ENCODE measurements around the gene TIAM1. TPM values are rescaled to one million over a fixed set of nuclear protein-coding genes. Genes with fewer than 3 reads are reported as not detected.

The TIAM1 gene
- total RNA-seq, 1 donor from 2014 or later: 23.3 TPM

GRCh38 chr21:31382060-31382459 lies 38.0 kb upstream of the TIAM1 start:
- no peak overlapping the region for H3K27ac Mint-ChIP-seq (ENCODE audit: unreplicated experiment)

GRCh38 chr21:31376301-31376700 lies 32.2 kb upstream of the TIAM1 start:
- TF ChIP-seq, protein P1, sequence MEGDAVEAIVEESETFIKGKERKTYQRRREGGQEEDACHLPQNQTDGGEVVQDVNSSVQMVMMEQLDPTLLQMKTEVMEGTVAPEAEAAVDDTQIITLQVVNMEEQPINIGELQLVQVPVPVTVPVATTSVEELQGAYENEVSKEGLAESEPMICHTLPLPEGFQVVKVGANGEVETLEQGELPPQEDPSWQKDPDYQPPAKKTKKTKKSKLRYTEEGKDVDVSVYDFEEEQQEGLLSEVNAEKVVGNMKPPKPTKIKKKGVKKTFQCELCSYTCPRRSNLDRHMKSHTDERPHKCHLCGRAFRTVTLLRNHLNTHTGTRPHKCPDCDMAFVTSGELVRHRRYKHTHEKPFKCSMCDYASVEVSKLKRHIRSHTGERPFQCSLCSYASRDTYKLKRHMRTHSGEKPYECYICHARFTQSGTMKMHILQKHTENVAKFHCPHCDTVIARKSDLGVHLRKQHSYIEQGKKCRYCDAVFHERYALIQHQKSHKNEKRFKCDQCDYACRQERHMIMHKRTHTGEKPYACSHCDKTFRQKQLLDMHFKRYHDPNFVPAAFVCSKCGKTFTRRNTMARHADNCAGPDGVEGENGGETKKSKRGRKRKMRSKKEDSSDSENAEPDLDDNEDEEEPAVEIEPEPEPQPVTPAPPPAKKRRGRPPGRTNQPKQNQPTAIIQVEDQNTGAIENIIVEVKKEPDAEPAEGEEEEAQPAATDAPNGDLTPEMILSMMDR (IDR thresholded peaks at IDR 0.05; ENCODE audit: partially characterized antibody, unreplicated experiment): no peak
- no peaks in the 10 kb centered on the region for H3K36me3 Mint-ChIP-seq (ENCODE audit: unreplicated experiment)
- H3K9me3 Mint-ChIP-seq (ENCODE audit: unreplicated experiment): no peaks in the 10 kb centered on the region
- DNase-seq: no peak
- peaks cover 6% of the 10 kb centered on the region for H3K4me1 Mint-ChIP-seq (ENCODE audit: low read depth, unreplicated experiment)
- no peaks in the 10 kb centered on the region for H3K27me3 Mint-ChIP-seq (ENCODE audit: unreplicated experiment)
- no peak overlapping the region for H3K4me3 Mint-ChIP-seq (ENCODE audit: unreplicated experiment)
- H3K27ac Mint-ChIP-seq (ENCODE audit: unreplicated experiment): no peak overlapping the region

More at GRCh38 chr21:31382060-31382459, 38.0 kb upstream of the TIAM1 start:
- peaks cover 2% of the 10 kb centered on the region for H3K27me3 Mint-ChIP-seq (ENCODE audit: unreplicated experiment)
- no peak for DNase-seq
- no peak overlapping the region for H3K4me3 Mint-ChIP-seq (ENCODE audit: unreplicated experiment)
- H3K36me3 Mint-ChIP-seq (ENCODE audit: unreplicated experiment): no peaks in the 10 kb centered on the region
- TF ChIP-seq, protein P1 (IDR thresholded peaks at IDR 0.05; ENCODE audit: partially characterized antibody, unreplicated experiment): no peak
- no peaks in the 10 kb centered on the region for H3K9me3 Mint-ChIP-seq (ENCODE audit: unreplicated experiment)
- peaks cover 1% of the 10 kb centered on the region for H3K4me1 Mint-ChIP-seq (ENCODE audit: low read depth, unreplicated experiment)

DNA sequence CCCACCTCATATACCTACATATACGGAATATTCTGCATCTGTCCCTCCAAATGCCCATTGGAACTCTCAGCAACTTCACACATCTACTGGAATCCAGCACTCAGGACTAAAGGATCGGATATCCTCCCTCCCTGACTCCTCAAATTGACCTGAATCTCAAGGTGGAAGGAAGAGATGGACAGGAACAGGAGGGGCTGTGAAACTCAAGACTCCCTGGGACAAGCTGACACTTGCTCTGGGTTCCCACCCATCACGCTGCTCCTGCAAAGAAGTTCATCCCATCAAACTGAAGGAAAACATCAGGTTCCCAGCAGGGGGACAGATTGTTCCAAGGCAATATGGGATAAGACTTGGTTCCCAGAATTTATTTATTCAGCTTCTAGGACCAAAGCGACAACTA lies 30.3 kb upstream of the TIAM1 start:
- peaks cover 6% of the 10 kb centered on the region for H3K4me1 Mint-ChIP-seq (ENCODE audit: low read depth, unreplicated experiment)
- H3K9me3 Mint-ChIP-seq (ENCODE audit: unreplicated experiment): no peaks in the 10 kb centered on the region
- no peak for DNase-seq
- no peaks in the 10 kb centered on the region for H3K27me3 Mint-ChIP-seq (ENCODE audit: unreplicated experiment)
- H3K36me3 Mint-ChIP-seq (ENCODE audit: unreplicated experiment): no peaks in the 10 kb centered on the region
- TF ChIP-seq, protein P1 (IDR thresholded peaks at IDR 0.05; ENCODE audit: partially characterized antibody, unreplicated experiment): no peak
- H3K27ac Mint-ChIP-seq (ENCODE audit: unreplicated experiment): no peak overlapping the region
- H3K4me3 Mint-ChIP-seq (ENCODE audit: unreplicated experiment): no peak overlapping the region

GRCh38 chr21:31372471-31372765 lies 28.4 kb upstream of the TIAM1 start:
- H3K36me3 Mint-ChIP-seq (ENCODE audit: unreplicated experiment): no peaks in the 10 kb centered on the region
- H3K4me1 Mint-ChIP-seq (ENCODE audit: low read depth, unreplicated experiment): peaks cover 12% of the 10 kb centered on the region
- TF ChIP-seq, protein P1 (IDR thresholded peaks at IDR 0.05; ENCODE audit: partially characterized antibody, unreplicated experiment): no peak
- no peak for DNase-seq
- no peaks in the 10 kb centered on the region for H3K27me3 Mint-ChIP-seq (ENCODE audit: unreplicated experiment)
- H3K9me3 Mint-ChIP-seq (ENCODE audit: unreplicated experiment): no peaks in the 10 kb centered on the region
- H3K27ac Mint-ChIP-seq (ENCODE audit: unreplicated experiment): no peak overlapping the region
- H3K4me3 Mint-ChIP-seq (ENCODE audit: unreplicated experiment): no peak overlapping the region

DNA sequence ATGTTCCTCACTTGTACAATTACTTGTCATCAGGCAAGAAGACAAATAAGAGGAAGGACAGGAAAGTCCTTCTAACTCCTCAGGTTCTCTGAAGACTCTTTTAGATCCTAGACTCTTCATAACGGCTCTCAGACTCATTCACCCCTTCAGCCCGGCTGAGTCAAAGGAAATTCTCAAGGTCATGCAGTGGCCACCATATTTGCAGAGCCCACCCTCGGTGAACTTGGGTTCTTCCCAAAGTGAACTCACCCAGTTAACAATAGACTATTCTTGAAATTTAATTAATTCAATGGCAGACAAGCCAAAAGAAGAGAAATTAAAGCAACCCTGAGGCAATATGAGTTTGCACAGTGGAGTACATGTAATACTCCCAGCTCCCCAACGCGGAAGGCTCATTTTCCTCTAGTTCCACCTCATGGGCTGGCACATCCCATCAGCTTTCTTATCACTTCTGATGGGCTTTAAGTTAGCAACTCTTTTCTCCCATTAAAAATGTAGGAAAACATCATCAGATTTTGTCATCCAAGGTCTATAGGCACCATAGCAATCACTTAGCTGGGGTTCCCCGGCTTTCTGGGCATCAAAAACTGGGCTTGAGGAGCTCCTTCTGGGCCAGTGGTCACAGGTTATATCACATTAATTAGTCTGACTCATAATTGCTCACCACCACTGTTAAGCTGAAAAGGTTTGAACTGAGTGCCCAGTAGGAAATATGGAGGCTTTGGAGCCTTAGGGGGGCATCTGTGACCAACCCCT lies 27.8 kb upstream of the TIAM1 start:
- Mint-ChIP-seq H3K36me3 (ENCODE audit: unreplicated experiment) (no peaks in the 10 kb centered on the region), H3K4me1 (ENCODE audit: low read depth, unreplicated experiment) (peaks cover 12% of the 10 kb centered on the region), H3K9me3 (ENCODE audit: unreplicated experiment) (no peaks in the 10 kb centered on the region), H3K27me3 (ENCODE audit: unreplicated experiment) (no peaks in the 10 kb centered on the region), H3K4me3 (ENCODE audit: unreplicated experiment) (no peak overlapping the region), H3K27ac (ENCODE audit: unreplicated experiment) (no peak overlapping the region)
- DNase-seq: no peak
- TF ChIP-seq, protein P1 (IDR thresholded peaks at IDR 0.05; ENCODE audit: partially characterized antibody, unreplicated experiment): no peak
